ENCODE measurements around the gene TMEM120B.
"Not testable (repeated sequence)": the region's sequence is repeated elsewhere in the genome, so short reads cannot be mapped to it uniquely, and the experiment has no call there.

Gene TMEM120B

DNA sequence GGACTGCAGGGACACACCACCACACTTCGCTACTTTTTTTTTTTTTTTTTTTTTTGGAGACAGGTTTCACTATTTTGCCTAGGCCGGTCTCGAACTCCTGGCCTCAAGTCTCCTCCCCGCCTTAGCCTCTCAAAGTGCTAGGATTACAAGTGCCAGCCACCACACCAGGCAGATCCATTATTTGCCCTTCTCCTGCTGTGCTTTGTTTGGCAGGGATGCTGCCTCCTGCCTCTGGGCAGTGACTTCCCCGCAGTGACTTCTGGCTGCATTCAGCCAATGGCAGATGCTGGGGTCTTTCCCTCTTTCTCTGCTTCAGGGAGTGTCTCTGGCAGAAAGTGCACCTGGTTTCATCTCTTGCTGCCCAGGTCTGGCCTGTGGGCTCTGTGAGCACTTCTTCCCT, 36.4 kb upstream of the TMEM120B start:
- Histone ChIP-seq H3K4me2 (ENCODE audit: low read depth, low read length, poor library complexity, severe bottlenecking) (no peak overlapping the region), H3F3A (ENCODE audit: low read depth) (no peaks in the 10 kb centered on the region; the same call in 1 of the 2 replicates), H2AFZ (ENCODE audit: low read length) (no peak overlapping the region), H4K20me1 (ENCODE audit: insufficient read depth, low read length, poor library complexity, severe bottlenecking) (no peaks in the 10 kb centered on the region), H3K27me3 (ENCODE audit: insufficient read depth, low read length, poor library complexity, severe bottlenecking) (no peaks in the 10 kb centered on the region), H3K9ac (ENCODE audit: low read depth, low read length, poor library complexity, severe bottlenecking) (no peak overlapping the region), H3K9me3 (ENCODE audit: insufficient read depth, low read depth, low read length) (no peaks in the 10 kb centered on the region), H3K36me3 (ENCODE audit: insufficient read depth, low read length) (no peaks in the 10 kb centered on the region), H3K4me3 (ENCODE audit: low read length, poor library complexity, severe bottlenecking) (no peak overlapping the region), H3K9me2 (replicated peaks; ENCODE audit: low read depth, low read length) (no peaks in the 10 kb centered on the region), H3K4me1 (ENCODE audit: insufficient read depth, low read length, poor library complexity, severe bottlenecking) (peaks cover 13% of the 10 kb centered on the region), H3K79me2 (ENCODE audit: insufficient read depth, low read length) (no peaks in the 10 kb centered on the region)
- no peak for TF ChIP-seq EZH2phosphoT487 (IDR thresholded peaks at IDR 0.05; ENCODE audit: borderline replicate concordance)
- TF ChIP-seq, protein P1, sequence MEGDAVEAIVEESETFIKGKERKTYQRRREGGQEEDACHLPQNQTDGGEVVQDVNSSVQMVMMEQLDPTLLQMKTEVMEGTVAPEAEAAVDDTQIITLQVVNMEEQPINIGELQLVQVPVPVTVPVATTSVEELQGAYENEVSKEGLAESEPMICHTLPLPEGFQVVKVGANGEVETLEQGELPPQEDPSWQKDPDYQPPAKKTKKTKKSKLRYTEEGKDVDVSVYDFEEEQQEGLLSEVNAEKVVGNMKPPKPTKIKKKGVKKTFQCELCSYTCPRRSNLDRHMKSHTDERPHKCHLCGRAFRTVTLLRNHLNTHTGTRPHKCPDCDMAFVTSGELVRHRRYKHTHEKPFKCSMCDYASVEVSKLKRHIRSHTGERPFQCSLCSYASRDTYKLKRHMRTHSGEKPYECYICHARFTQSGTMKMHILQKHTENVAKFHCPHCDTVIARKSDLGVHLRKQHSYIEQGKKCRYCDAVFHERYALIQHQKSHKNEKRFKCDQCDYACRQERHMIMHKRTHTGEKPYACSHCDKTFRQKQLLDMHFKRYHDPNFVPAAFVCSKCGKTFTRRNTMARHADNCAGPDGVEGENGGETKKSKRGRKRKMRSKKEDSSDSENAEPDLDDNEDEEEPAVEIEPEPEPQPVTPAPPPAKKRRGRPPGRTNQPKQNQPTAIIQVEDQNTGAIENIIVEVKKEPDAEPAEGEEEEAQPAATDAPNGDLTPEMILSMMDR (conservative IDR thresholded peaks at IDR 0.05; ENCODE audit: low read length) = no peak

GRCh38 chr12:121678305-121678704, 34.2 kb upstream of the TMEM120B start:
- Histone ChIP-seq H3K79me2 (ENCODE audit: insufficient read depth, low read length) (no peaks in the 10 kb centered on the region), H3K4me1 (ENCODE audit: insufficient read depth, low read length, poor library complexity, severe bottlenecking) (peaks cover 13% of the 10 kb centered on the region), H3K9me2 (replicated peaks; ENCODE audit: low read depth, low read length) (no peaks in the 10 kb centered on the region), H2AFZ (ENCODE audit: low read length) (peak overlapping the region; percentile 48; the same call in 1 of the 2 replicates), H3K4me3 (ENCODE audit: low read length, poor library complexity, severe bottlenecking) (no peak overlapping the region), H3K9ac (ENCODE audit: low read depth, low read length, poor library complexity, severe bottlenecking) (no peak overlapping the region), H3F3A (ENCODE audit: low read depth) (no peaks in the 10 kb centered on the region; the same call in 1 of the 2 replicates), H3K4me2 (ENCODE audit: low read depth, low read length, poor library complexity, severe bottlenecking) (no peak overlapping the region), H3K9me3 (ENCODE audit: insufficient read depth, low read depth, low read length) (no peaks in the 10 kb centered on the region), H4K20me1 (ENCODE audit: insufficient read depth, low read length, poor library complexity, severe bottlenecking) (no peaks in the 10 kb centered on the region), H3K36me3 (ENCODE audit: insufficient read depth, low read length) (no peaks in the 10 kb centered on the region), H3K27me3 (ENCODE audit: insufficient read depth, low read length, poor library complexity, severe bottlenecking) (no peaks in the 10 kb centered on the region)
- TF ChIP-seq, protein P1 (conservative IDR thresholded peaks at IDR 0.05; ENCODE audit: low read length) = no peak
- TF ChIP-seq EZH2phosphoT487 (IDR thresholded peaks at IDR 0.05; ENCODE audit: borderline replicate concordance) = no peak

GRCh38 chr12:121678716-121679300, 33.7 kb upstream of the TMEM120B start:
- peaks cover 13% of the 10 kb centered on the region for H3K4me1 ChIP-seq (ENCODE audit: insufficient read depth, low read length, poor library complexity, severe bottlenecking)
- H3K9ac ChIP-seq (ENCODE audit: low read depth, low read length, poor library complexity, severe bottlenecking) = peak overlapping the region; percentile 43
- no peaks in the 10 kb centered on the region for H3K9me3 ChIP-seq (ENCODE audit: insufficient read depth, low read depth, low read length)
- no peaks in the 10 kb centered on the region for H3K79me2 ChIP-seq (ENCODE audit: insufficient read depth, low read length)
- no peaks in the 10 kb centered on the region for H3K36me3 ChIP-seq (ENCODE audit: insufficient read depth, low read length)
- H3F3A ChIP-seq (ENCODE audit: low read depth) = no peaks in the 10 kb centered on the region; the same call in 1 of the 2 replicates
- H3K9me2 ChIP-seq (replicated peaks; ENCODE audit: low read depth, low read length) = no peaks in the 10 kb centered on the region
- no peak for TF ChIP-seq EZH2phosphoT487 (IDR thresholded peaks at IDR 0.05; ENCODE audit: borderline replicate concordance)
- TF ChIP-seq, protein P1 (conservative IDR thresholded peaks at IDR 0.05; ENCODE audit: low read length) = no peak
- H3K4me3 ChIP-seq (ENCODE audit: low read length, poor library complexity, severe bottlenecking) = no peak overlapping the region
- peak overlapping the region; percentile 48 for H2AFZ ChIP-seq (ENCODE audit: low read length)
- H3K27me3 ChIP-seq (ENCODE audit: insufficient read depth, low read length, poor library complexity, severe bottlenecking) = no peaks in the 10 kb centered on the region
- H3K4me2 ChIP-seq (ENCODE audit: low read depth, low read length, poor library complexity, severe bottlenecking) = no peak overlapping the region
- H4K20me1 ChIP-seq (ENCODE audit: insufficient read depth, low read length, poor library complexity, severe bottlenecking) = no peaks in the 10 kb centered on the region

GRCh38 chr12:121679661-121680197, 32.8 kb upstream of the TMEM120B start:
- H3K9me2 ChIP-seq (replicated peaks; ENCODE audit: low read depth, low read length); H3K4me2 ChIP-seq (ENCODE audit: low read depth, low read length, poor library complexity, severe bottlenecking); H3K9me3 ChIP-seq (ENCODE audit: insufficient read depth, low read depth, low read length); H3K27me3 ChIP-seq (ENCODE audit: insufficient read depth, low read length, poor library complexity, severe bottlenecking); H3K4me3 ChIP-seq (ENCODE audit: low read length, poor library complexity, severe bottlenecking); H3K36me3 ChIP-seq (ENCODE audit: insufficient read depth, low read length); H2AFZ ChIP-seq (ENCODE audit: low read length); H3K9ac ChIP-seq (ENCODE audit: low read depth, low read length, poor library complexity, severe bottlenecking); H3F3A ChIP-seq (ENCODE audit: low read depth); H3K79me2 ChIP-seq (ENCODE audit: insufficient read depth, low read length); H4K20me1 ChIP-seq (ENCODE audit: insufficient read depth, low read length, poor library complexity, severe bottlenecking): not testable (repeated sequence)
- peaks cover 14% of the 10 kb centered on the region for H3K4me1 ChIP-seq (ENCODE audit: insufficient read depth, low read length, poor library complexity, severe bottlenecking)
